Cardiac fibroblast (primary cell): ENCODE data around the gene ERICH6B.
A peak's percentile ranks its signal among the peaks of the same experiment; 100 is the strongest.

Experiments
- DNase-seq, 2 donors: peaks; one replicate each; pipeline versions ENCODE4 v3.0.0 to v3.0.0-alpha.2; 2010; ENCODE audit warnings: low read depth in 2 of 2
- H3K4me3 ChIP-seq, 2 donors: replicated peaks in 1 of 2; 1 replicate in 1 of 2; 2 replicates in 1 of 2; pipeline ENCODE4 v1.5.1; 2011; ENCODE audit warnings: low read depth in 2 of 2, low read length in 2 of 2, mild to moderate bottlenecking in 2 of 2, moderate library complexity in 1 of 2
- CTCF ChIP-seq: IDR thresholded peaks from one replicate; pipeline ENCODE4 v1.5.1; 2011; ENCODE audit warnings: low read depth, mild to moderate bottlenecking, low read length, inconsistent platforms

ERICH6B gene

GRCh38 chr13:45621950-45622349 is 6.4 kb upstream of the ERICH6B start:
- H3K4me3 ChIP-seq, result no peak overlapping the region
- DNase-seq, result no peak
- no peak for TF ChIP-seq CTCF

DNA sequence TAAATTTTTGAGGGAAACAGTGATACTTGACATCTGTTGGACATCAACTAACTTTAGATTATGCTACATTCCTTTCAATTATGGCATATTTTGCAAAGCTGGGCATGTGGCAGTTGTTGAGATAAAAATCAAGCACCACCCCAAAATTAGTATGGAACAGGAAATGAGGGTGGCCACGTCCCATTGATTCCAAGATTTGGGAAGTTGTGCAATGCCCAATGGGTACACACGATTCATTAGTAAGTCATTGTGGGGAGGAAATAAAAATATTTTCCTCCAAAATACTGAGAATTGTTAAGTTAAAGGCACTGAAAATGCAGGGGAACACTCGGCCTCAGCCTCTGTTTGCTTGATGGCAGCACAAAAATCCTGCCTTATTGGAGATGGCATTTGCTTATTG is 7.6 kb downstream of the ERICH6B start:
- TF ChIP-seq CTCF, result no peak
- DNase-seq, result peak in 1 of 2 donors; percentile 6
- no peak overlapping the region for H3K4me3 ChIP-seq

DNA sequence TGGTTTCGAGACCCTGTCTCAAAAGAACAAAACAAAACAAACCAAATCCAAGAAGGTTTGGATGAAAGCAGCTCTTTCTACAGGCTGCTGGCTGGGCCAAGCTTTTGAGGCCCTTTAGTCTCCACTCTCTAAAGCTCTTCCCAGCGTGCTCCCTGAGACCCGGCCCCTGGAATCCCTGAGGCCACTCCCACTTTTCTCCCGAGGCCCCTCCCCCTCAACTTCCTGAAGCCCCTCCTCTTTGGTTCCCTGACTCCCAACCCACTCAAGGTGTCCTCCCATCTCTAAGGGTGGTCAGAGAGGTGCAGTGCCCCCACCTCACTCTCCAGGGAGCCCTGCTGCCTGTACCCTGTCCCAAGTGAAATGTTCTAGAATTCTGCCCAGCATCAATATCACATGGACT is 10.6 kb downstream of the ERICH6B start:
- no peak for TF ChIP-seq CTCF
- H3K4me3 ChIP-seq, result no peak overlapping the region
- DNase-seq, result no peak

GRCh38 chr13:45603338-45603737 is 12.2 kb downstream of the ERICH6B start:
- H3K4me3 ChIP-seq, result no peak overlapping the region
- DNase-seq, result no peak
- no peak for TF ChIP-seq CTCF

DNA sequence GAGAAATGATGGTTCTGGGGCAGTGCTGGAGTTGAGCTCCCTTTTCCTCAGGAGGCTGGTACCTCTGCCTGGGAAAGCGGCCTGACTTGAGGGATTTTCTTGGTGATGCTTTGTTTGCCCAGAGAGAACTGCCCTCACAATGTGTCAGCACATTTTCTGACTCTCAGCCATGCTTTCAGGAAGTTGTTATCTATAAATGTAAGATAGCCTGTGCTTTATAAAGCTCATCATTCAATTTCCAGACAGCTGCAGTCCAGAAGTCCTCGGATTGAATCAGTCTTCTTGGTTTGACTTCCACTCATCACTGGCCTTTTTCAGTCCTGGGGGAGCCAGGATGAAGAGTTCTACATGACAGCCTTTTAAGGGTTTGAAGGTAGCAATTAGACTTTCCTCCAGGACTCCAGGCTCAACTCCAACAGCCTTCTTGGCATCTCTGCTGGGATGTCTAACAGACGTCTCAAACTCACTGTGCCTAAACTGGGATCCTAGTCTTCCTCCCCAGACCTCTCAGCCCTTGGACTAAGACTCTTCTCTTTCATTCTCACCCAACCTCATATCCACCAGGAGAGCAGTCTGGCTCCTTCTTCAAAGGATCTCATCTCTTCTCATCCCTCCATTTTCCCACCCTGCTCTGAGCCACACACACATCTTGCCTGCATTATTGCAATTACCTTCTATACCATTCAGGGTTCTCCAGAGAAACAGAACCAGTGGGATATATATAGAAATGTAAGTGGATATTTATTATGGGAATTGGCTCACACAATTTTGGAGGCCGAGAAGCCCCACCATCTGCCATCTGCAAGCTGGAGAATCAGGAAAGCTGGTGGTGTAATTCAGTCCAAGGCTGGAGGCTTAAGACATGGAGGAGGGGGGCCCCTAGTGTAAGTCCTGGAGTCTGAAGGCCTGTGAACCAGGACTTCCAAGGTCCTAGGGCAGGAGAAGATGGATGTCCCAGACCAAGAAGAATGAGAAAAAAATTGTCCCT is 13.1 kb downstream of the ERICH6B start:
- DNase-seq, result peak in 1 of 2 donors; percentile 34
- no peak overlapping the region for H3K4me3 ChIP-seq
- no peak for TF ChIP-seq CTCF

- no peak overlapping the region for H3K4me3 ChIP-seq
- DNase-seq, result no peak
- no peak for TF ChIP-seq CTCF
These were observed 13.9 kb downstream of the ERICH6B start for GRCh38 chr13:45601680-45602079.

- no peak overlapping the region for H3K4me3 ChIP-seq
- TF ChIP-seq CTCF, result no peak
- no peak for DNase-seq
These were observed 16.9 kb downstream of the ERICH6B start for GRCh38 chr13:45598597-45598996.
